Neural cell (in vitro differentiated cells): Measurements from ENCODE around the gene NUDT1. TPM values are rescaled to one million over a fixed set of nuclear protein-coding genes. Genes with fewer than 3 reads are reported as not detected.

Experiments
- H2AFZ ChIP-seq: fragments of 200-600, 300-800 bp; sonication (generic), shearing (Covaris generic); 2 replicates; pipeline ENCODE4 v1.6.0; 2014; ENCODE audit warnings: low read depth, mild to moderate bottlenecking, antibody characterized with exemption, low read length, moderate library complexity
- H3F3A ChIP-seq: fragments of 200-600 bp; shearing (Covaris generic); 2 replicates; pipeline ENCODE4 v1.6.1; 2016; ENCODE audit warnings: mild to moderate bottlenecking, moderate library complexity, mixed read lengths, antibody characterized with exemption, low read length; ENCODE audit not compliant: insufficient read depth, poor library complexity, severe bottlenecking
- H3K27ac ChIP-seq: fragments of 200-600, 300-800 bp; sonication (generic), shearing (Covaris generic); 2 replicates; pipeline ENCODE4 v1.5.1; 2014; ENCODE audit warnings: mild to moderate bottlenecking, low read length, moderate library complexity
- H3K27me3 ChIP-seq: fragments of 300-800, 200-600 bp; sonication (generic), shearing (Covaris generic); 2 replicates; pipeline ENCODE4 v1.6.0; 2014; ENCODE audit warnings: mild to moderate bottlenecking, low read depth, low read length, moderate library complexity; ENCODE audit not compliant: insufficient read depth
- H3K36me3 ChIP-seq: fragments of 300-800, 200-600 bp; sonication (generic), shearing (Covaris generic); 2 replicates; pipeline ENCODE4 v1.5.1; 2014; ENCODE audit warnings: mild to moderate bottlenecking, antibody characterized with exemption, low read length, moderate library complexity; ENCODE audit not compliant: insufficient read depth
- H3K4me2 ChIP-seq: fragments of 300-800, 200-600 bp; sonication (generic), shearing (Covaris generic); 2 replicates; pipeline ENCODE4 v1.6.0; 2014; ENCODE audit warnings: mild to moderate bottlenecking, low read length
- H3K4me3 ChIP-seq: fragments of 300-800, 200-600 bp; sonication (generic), shearing (Covaris generic); 2 replicates; pipeline ENCODE4 v1.5.1; 2014; ENCODE audit warnings: mild to moderate bottlenecking, low read length, moderate library complexity
- H3K79me2 ChIP-seq: fragments of 200-600 bp; shearing (Covaris generic); replicated peaks from 2 replicates; pipeline ENCODE4 v1.6.0; 2014; ENCODE audit warnings: mild to moderate bottlenecking, low read length, moderate library complexity; ENCODE audit not compliant: insufficient read depth
- H3K9ac ChIP-seq: fragments of 300-800, 200-600 bp; sonication (generic), shearing (Covaris generic); 2 replicates; pipeline ENCODE4 v1.6.1; 2016; ENCODE audit warnings: mild to moderate bottlenecking, low read length, mixed read lengths
- H3K9me2 ChIP-seq: fragments of 200-600 bp; shearing (Covaris generic); 2 replicates; pipeline ENCODE4 v1.6.1; 2016; ENCODE audit warnings: mild to moderate bottlenecking, low read length, mixed read lengths; ENCODE audit not compliant: insufficient read depth
- H3K9me3 ChIP-seq: fragments of 200-600, 300-800 bp; sonication (generic), shearing (Covaris generic); 2 replicates; pipeline ENCODE4 v1.6.1; 2016; ENCODE audit warnings: mild to moderate bottlenecking, mixed run types, low read length, moderate library complexity, mixed read lengths
- H4K20me1 ChIP-seq: fragments of 200-600 bp; shearing (Covaris generic); 2 replicates; pipeline ENCODE4 v1.6.1; 2016; ENCODE audit warnings: mild to moderate bottlenecking, mixed run types; ENCODE audit not compliant: insufficient read depth
- EP300 ChIP-seq: fragments of 450-650 bp; conservative IDR thresholded peaks from 2 replicates; pipeline ENCODE4 v1.6.1; 2014; ENCODE audit warnings: antibody characterized with exemption, mild to moderate bottlenecking, moderate library complexity; ENCODE audit not compliant: poor library complexity, severe bottlenecking
- EZH2 ChIP-seq: fragments of 200-600, 300-800 bp; shearing (Covaris generic), sonication (generic); IDR thresholded peaks from 2 replicates; pipeline ENCODE4 v1.6.1; 2014; ENCODE audit warnings: antibody characterized with exemption, low read length, borderline replicate concordance, mild to moderate bottlenecking; ENCODE audit not compliant: insufficient read depth, poor library complexity, severe bottlenecking
- MXI1 ChIP-seq: fragments of 450-650 bp; conservative IDR thresholded peaks from 2 replicates; pipeline ENCODE4 v1.6.1; 2014; ENCODE audit warnings: antibody characterized with exemption, mild to moderate bottlenecking; ENCODE audit not compliant: poor library complexity, severe bottlenecking
- POLR2AphosphoS5 ChIP-seq: IDR thresholded peaks from 2 replicates; pipeline ENCODE4 v1.6.1; 2012
- RAD21 ChIP-seq: fragments of 450-650 bp; conservative IDR thresholded peaks from 2 replicates; pipeline ENCODE4 v1.6.1; 2014; ENCODE audit warnings: antibody characterized with exemption, mild to moderate bottlenecking, moderate library complexity
- SMC3 ChIP-seq: fragments of 450-650 bp; conservative IDR thresholded peaks from 2 replicates; pipeline ENCODE4 v1.6.1; 2014; ENCODE audit warnings: antibody characterized with exemption, mild to moderate bottlenecking, moderate library complexity; ENCODE audit not compliant: poor library complexity
- TAF1 ChIP-seq: IDR thresholded peaks from 2 replicates; pipeline ENCODE4 v1.6.1; 2012; ENCODE audit warnings: low read depth
- polyA plus RNA-seq: library from polyadenylated mRNA; depleted of rRNA; stranded (reverse); fragments of >200 nt; gene quantifications from 2 replicates; pipeline ENCODE4 v1.2.3, GENCODE V29; 2014
- TF ChIP-seq, protein P1 (sequence below): fragments of 450-650 bp; IDR thresholded peaks from 2 replicates; pipeline ENCODE4 v1.5.1; 2014; ENCODE audit warnings: antibody characterized with exemption, mild to moderate bottlenecking, moderate library complexity; ENCODE audit not compliant: poor library complexity, severe bottlenecking
- TF ChIP-seq, protein P2 (sequence below): IDR thresholded peaks from 2 replicates; pipeline ENCODE4 v1.6.1; 2012; ENCODE audit warnings: borderline replicate concordance

The NUDT1 gene
- polyA plus RNA-seq, 1 donor from 2014 or later = 67.8 TPM

DNA sequence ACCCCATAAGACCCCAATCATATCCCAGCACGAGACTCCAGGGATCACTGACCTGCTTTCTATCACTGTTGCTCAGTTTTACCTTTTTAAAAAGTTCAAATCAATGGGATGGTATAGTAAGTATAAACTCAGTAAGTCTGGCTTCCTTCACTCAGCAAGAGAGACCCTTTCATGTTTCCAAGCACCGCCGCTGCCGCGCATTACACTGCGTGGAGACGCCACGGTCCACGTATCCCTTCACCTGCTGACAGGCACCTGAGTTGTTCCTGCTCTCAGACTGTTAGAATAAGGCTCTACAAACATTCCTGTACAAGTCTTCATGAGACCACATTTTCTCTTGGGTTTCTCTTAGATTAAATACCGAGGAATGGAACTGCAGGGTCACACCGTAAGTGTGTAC, 37.6 kb upstream of the NUDT1 start:
- Histone ChIP-seq H3K36me3 (no peaks in the 10 kb centered on the region), H3K27ac (no peak overlapping the region), H3K27me3 (no peaks in the 10 kb centered on the region), H3K9me2 (no peaks in the 10 kb centered on the region), H3K4me2 (no peak overlapping the region), H3K9ac (no peak overlapping the region), H3K4me3 (no peak overlapping the region), H3K79me2 (no peaks in the 10 kb centered on the region), H4K20me1 (no peaks in the 10 kb centered on the region), H3K9me3 (no peaks in the 10 kb centered on the region), H2AFZ (no peak overlapping the region), H3F3A (no peaks in the 10 kb centered on the region)
- no peak for TF ChIP-seq EZH2
- TF ChIP-seq SMC3 = no peak
- TF ChIP-seq RAD21 = no peak
- no peak for TF ChIP-seq EP300
- TF ChIP-seq MXI1 = no peak
- TF ChIP-seq TAF1 = no peak
- TF ChIP-seq, protein P1, sequence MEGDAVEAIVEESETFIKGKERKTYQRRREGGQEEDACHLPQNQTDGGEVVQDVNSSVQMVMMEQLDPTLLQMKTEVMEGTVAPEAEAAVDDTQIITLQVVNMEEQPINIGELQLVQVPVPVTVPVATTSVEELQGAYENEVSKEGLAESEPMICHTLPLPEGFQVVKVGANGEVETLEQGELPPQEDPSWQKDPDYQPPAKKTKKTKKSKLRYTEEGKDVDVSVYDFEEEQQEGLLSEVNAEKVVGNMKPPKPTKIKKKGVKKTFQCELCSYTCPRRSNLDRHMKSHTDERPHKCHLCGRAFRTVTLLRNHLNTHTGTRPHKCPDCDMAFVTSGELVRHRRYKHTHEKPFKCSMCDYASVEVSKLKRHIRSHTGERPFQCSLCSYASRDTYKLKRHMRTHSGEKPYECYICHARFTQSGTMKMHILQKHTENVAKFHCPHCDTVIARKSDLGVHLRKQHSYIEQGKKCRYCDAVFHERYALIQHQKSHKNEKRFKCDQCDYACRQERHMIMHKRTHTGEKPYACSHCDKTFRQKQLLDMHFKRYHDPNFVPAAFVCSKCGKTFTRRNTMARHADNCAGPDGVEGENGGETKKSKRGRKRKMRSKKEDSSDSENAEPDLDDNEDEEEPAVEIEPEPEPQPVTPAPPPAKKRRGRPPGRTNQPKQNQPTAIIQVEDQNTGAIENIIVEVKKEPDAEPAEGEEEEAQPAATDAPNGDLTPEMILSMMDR = no peak

DNA sequence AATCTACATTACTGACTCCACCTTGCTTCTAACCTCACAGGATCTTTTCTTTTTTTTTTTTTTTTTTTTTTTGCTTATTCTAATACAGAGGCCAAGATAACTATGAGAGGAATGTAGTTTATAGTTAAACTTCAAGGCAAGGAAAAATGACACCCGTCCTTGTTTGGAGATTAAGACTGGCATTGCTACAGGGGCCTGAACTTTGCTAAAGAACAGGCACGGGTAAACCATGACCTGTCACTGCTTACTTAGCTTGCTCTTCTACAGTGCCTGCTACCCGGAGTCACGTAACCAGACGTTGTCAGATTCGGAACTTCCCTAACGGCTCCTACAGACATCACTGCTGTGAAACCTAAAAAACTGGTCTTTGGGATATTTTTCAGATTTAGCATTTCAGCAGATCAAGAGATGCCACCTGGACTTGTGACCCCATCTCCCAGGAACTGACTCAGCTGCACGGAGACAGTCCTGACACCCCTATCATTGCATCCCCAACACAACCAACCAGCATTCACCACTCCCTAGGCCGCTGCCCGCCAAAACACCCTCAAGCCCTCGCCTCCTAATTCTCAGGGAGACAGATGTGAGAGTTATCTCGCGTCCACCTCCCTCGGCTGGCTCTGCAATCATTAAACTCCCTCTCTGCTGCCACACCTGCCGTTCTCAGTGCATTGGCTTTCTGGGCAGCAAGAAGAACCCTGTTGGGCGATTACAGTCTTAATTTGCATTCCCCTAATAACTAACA, 36.8 kb upstream of the NUDT1 start:
- Histone ChIP-seq H2AFZ (no peak overlapping the region), H3K9ac (no peak overlapping the region), H3K27ac (no peak overlapping the region), H3K9me3 (no peaks in the 10 kb centered on the region), H3K27me3 (no peaks in the 10 kb centered on the region), H3K36me3 (no peaks in the 10 kb centered on the region), H3K9me2 (no peaks in the 10 kb centered on the region), H3K4me3 (no peak overlapping the region), H3F3A (no peaks in the 10 kb centered on the region), H3K79me2 (no peaks in the 10 kb centered on the region), H3K4me2 (no peak overlapping the region), H4K20me1 (no peaks in the 10 kb centered on the region)
- TF ChIP-seq POLR2AphosphoS5 (no peak), EP300 (no peak), SMC3 (no peak), EZH2 (no peak), MXI1 (no peak), RAD21 (no peak), TAF1 (no peak)
- TF ChIP-seq, protein P1 = no peak
- TF ChIP-seq, protein P2, sequence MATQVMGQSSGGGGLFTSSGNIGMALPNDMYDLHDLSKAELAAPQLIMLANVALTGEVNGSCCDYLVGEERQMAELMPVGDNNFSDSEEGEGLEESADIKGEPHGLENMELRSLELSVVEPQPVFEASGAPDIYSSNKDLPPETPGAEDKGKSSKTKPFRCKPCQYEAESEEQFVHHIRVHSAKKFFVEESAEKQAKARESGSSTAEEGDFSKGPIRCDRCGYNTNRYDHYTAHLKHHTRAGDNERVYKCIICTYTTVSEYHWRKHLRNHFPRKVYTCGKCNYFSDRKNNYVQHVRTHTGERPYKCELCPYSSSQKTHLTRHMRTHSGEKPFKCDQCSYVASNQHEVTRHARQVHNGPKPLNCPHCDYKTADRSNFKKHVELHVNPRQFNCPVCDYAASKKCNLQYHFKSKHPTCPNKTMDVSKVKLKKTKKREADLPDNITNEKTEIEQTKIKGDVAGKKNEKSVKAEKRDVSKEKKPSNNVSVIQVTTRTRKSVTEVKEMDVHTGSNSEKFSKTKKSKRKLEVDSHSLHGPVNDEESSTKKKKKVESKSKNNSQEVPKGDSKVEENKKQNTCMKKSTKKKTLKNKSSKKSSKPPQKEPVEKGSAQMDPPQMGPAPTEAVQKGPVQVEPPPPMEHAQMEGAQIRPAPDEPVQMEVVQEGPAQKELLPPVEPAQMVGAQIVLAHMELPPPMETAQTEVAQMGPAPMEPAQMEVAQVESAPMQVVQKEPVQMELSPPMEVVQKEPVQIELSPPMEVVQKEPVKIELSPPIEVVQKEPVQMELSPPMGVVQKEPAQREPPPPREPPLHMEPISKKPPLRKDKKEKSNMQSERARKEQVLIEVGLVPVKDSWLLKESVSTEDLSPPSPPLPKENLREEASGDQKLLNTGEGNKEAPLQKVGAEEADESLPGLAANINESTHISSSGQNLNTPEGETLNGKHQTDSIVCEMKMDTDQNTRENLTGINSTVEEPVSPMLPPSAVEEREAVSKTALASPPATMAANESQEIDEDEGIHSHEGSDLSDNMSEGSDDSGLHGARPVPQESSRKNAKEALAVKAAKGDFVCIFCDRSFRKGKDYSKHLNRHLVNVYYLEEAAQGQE = no peak
